ENCODE results near the gene SLC26A1.

SLC26A1 gene

GRCh38 chr4:993111-994029 is at the start of gene SLC26A1:
Gene SLC26A1 (minus strand): TSS chr4:993404. CDS start chr4:991703, 1,701 bp downstream.
- DNase-seq, result no peak

- no peak for DNase-seq
Measured at GRCh38 chr4:1042352-1043055, 49.3 kb upstream of the SLC26A1 start.

GRCh38 chr4:1041936-1042330 is 48.7 kb upstream of the SLC26A1 start:
- DNase-seq, result no peak

GRCh38 chr4:1041147-1041935 is 48.1 kb upstream of the SLC26A1 start:
- DNase-seq, result no peak

- DNase-seq, result no peak
Measured at GRCh38 chr4:1040344-1041146, 47.3 kb upstream of the SLC26A1 start.

- no peak for DNase-seq
Measured at GRCh38 chr4:1039493-1040343, 46.5 kb upstream of the SLC26A1 start.

GRCh38 chr4:1038948-1039492 is 45.8 kb upstream of the SLC26A1 start:
- no peak for DNase-seq

- DNase-seq, result no peak
Measured at GRCh38 chr4:1036976-1037810, 44.0 kb upstream of the SLC26A1 start.

GRCh38 chr4:1036095-1036494 is 42.9 kb upstream of the SLC26A1 start:
- DNase-seq, result no peak

GRCh38 chr4:1035510-1035909 is 42.3 kb upstream of the SLC26A1 start:
- DNase-seq, result no peak

- no peak for DNase-seq
Measured at GRCh38 chr4:1033840-1034551, 40.8 kb upstream of the SLC26A1 start.

- DNase-seq, result no peak
Measured at GRCh38 chr4:1032861-1033260, 39.7 kb upstream of the SLC26A1 start.

GRCh38 chr4:1031956-1032795 is 39.0 kb upstream of the SLC26A1 start:
- no peak for DNase-seq

- no peak for DNase-seq
Measured at GRCh38 chr4:1031346-1031745, 38.1 kb upstream of the SLC26A1 start.

- DNase-seq, result no peak
Measured at GRCh38 chr4:1030559-1030958, 37.4 kb upstream of the SLC26A1 start.

GRCh38 chr4:1030031-1030430 is 36.8 kb upstream of the SLC26A1 start:
- no peak for DNase-seq

- DNase-seq, result no peak
Measured at GRCh38 chr4:1029529-1029928, 36.3 kb upstream of the SLC26A1 start.

GRCh38 chr4:1028574-1029220 is 35.5 kb upstream of the SLC26A1 start:
- DNase-seq, result no peak

Data from Kasumi-1 (cell line).